ENCODE results near the gene GPR137.

Gene GPR137

GRCh38 chr11:64264371-64264852 is 21.2 kb upstream of the GPR137 start:
- DNase-seq (ENCODE audit: low read depth) = no peak
- no peak overlapping the region for H3K4me3 ChIP-seq (ENCODE audit: low read depth, low read length)
- no peak for TF ChIP-seq CTCF (IDR thresholded peaks at IDR 0.05; ENCODE audit: low read depth, low read length, missing control alignments)
- in situ Hi-C loops (cut with HindIII; ENCODE audit: low sequenced_read_pairs) = loop anchor here (10.0 kb wide), 1 partner anchor 60 kb away; no protein-coding TSS in a partner anchor

- in situ Hi-C loops (cut with HindIII; ENCODE audit: low sequenced_read_pairs) = loop anchor here (10.0 kb wide), 1 partner anchor 59 kb away; no protein-coding TSS in a partner anchor
Measured at GRCh38 chr11:64265176-64266160, 20.2 kb upstream of the GPR137 start.

DNA sequence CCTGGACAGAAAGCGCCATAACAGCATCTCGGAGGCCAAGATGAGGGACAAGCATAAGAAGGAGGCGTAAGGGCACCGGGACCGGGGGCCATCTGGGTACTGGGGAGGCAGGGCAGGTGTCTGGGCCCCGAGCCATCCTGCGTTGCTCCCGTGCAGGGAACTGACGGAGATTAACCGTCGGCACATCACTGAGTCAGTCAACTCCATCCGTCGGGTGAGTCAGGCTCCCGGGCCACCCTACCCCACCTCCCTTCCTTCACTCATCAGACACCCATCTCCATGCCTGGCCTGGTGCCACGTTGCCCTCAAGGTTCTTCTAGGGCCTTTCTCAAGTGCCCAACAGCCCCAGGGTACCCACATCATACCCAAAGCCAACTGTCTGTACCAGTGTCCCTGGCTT is 19.3 kb upstream of the GPR137 start:
- no peak overlapping the region for H3K4me3 ChIP-seq (ENCODE audit: low read depth, low read length)
- TF ChIP-seq CTCF (IDR thresholded peaks at IDR 0.05; ENCODE audit: low read depth, low read length, missing control alignments) = no peak
- in situ Hi-C loops (cut with HindIII; ENCODE audit: low sequenced_read_pairs) = loop anchor here (10.0 kb wide), 1 partner anchor 58 kb away; no protein-coding TSS in a partner anchor
- no peak for DNase-seq (ENCODE audit: low read depth)

More at GRCh38 chr11:64265176-64266160, 20.2 kb upstream of the GPR137 start:
- no peak overlapping the region for H3K4me3 ChIP-seq (ENCODE audit: low read depth, low read length)
- no peak for TF ChIP-seq CTCF (IDR thresholded peaks at IDR 0.05; ENCODE audit: low read depth, low read length, missing control alignments)
- no peak for DNase-seq (ENCODE audit: low read depth)

DNA sequence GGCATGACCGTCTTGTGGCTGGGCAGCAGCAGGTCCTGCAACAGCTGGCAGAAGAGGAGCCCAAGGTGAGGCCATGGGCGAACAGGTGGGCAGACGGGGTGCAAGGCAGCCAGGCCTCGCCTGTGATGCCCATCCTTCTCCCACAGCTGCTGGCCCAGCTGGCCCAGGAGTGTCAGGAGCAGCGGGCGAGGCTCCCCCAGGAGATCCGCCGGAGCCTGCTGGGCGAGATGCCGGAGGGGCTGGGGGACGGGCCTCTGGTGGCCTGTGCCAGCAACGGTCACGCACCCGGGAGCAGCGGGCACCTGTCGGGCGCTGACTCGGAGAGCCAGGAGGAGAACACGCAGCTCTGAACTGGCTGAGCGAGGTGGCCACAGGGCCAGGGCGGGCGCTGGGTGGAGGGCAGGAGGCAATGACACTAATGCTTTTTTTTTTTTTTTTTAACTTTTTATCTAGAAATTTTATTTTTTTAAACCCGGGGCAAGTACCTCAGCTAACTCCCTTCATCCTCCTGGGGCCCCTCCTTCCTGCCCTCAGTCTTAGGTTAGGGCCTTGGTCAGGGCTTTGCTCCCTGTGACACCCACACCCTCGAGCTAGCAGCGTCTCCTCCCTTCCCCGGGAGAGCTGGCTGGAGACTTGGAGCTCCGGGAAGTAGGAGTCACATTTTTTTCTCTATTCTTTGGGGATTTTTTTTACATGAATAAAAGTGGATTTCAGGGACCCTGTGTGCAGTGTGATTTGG is 18.3 kb upstream of the GPR137 start:
- no peak for DNase-seq (ENCODE audit: low read depth)
- in situ Hi-C loops (cut with HindIII; ENCODE audit: low sequenced_read_pairs) = loop anchor here (10.0 kb wide), 1 partner anchor 57 kb away; no protein-coding TSS in a partner anchor
- H3K4me3 ChIP-seq (ENCODE audit: low read depth, low read length) = no peak overlapping the region
- no peak for TF ChIP-seq CTCF (IDR thresholded peaks at IDR 0.05; ENCODE audit: low read depth, low read length, missing control alignments)

DNA sequence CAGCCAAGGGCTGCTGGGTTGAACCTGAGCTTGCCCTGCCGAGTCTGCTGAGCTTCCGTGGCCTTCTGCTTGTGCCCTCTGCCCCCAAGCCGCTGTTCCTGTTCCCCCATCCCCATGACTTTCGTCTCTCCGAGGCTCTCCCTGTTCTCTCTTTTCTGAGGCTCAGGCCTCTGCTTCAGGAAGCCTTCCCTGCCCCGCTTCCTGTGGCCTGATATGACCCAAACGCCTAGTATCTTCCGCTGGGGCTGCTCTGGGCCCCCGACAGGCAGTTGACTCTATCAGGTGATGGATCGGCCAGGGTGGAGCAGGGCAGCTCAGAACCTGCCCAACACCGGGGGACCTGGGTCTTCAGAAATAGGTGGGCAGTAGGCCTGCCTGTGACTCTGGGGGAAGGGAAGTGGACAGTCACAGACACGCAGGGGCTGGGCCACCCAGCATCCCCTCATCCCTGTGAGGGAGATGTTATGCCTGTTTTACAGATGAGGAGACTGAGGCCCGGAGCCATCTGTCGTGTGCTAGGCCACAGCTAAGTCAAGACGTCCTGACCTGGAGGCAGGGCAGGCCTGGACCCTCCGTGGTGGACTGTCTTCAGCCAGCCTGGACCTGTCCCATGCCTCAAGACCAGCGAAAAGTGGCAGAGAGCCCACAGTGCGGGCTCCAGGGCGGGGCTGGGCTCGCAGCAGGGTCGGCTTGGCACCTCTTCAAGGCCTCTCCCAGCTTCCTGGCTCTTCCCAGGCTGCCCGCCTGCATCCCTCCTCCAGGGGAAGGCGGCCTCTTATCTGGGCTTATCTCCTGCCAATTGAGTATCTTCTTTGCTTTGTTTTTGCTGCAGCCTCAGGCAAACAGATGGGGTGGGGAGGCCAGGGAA is 17.4 kb upstream of the GPR137 start:
- no peak for DNase-seq (ENCODE audit: low read depth)
- in situ Hi-C loops (cut with HindIII; ENCODE audit: low sequenced_read_pairs) = loop anchor here (10.0 kb wide), 1 partner anchor 57 kb away; no protein-coding TSS in a partner anchor
- no peak for TF ChIP-seq CTCF (IDR thresholded peaks at IDR 0.05; ENCODE audit: low read depth, low read length, missing control alignments)
- peak overlapping the region; percentile 62 for H3K4me3 ChIP-seq (ENCODE audit: low read depth, low read length)
